Activated effector memory CD4-positive, alpha-beta T cell treated with anti-CD3 and anti-CD28 coated beads, Interleukin-2, amount 50 U/mL, for 16 hours (primary cell): ENCODE measurements around the gene CFAP77.

Source experiments
- DNase-seq: peaks from one replicate; pipeline ENCODE4 v3.0.0-alpha.2; 2020

Gene CFAP77

GRCh38 chr9:132585954-132586829 lies 176.2 kb downstream of the CFAP77 start:
- DNase-seq = no peak

- DNase-seq = no peak
These were observed 177.0 kb downstream of the CFAP77 start for GRCh38 chr9:132586830-132587591.

GRCh38 chr9:132587592-132587955 lies 177.6 kb downstream of the CFAP77 start:
- DNase-seq = no peak

- DNase-seq = no peak
These were observed 178.1 kb downstream of the CFAP77 start for GRCh38 chr9:132588098-132588497.

GRCh38 chr9:132588501-132589147 lies 178.6 kb downstream of the CFAP77 start:
- no peak for DNase-seq

GRCh38 chr9:132589148-132590036 lies 179.4 kb downstream of the CFAP77 start:
- DNase-seq = no peak

GRCh38 chr9:132590037-132590317 lies 180.0 kb downstream of the CFAP77 start:
- DNase-seq = no peak

- no peak for DNase-seq
These were observed 180.5 kb downstream of the CFAP77 start for GRCh38 chr9:132590318-132591182.

GRCh38 chr9:132591244-132591643 lies 181.2 kb downstream of the CFAP77 start:
- no peak for DNase-seq

- DNase-seq = no peak
These were observed 181.8 kb downstream of the CFAP77 start for GRCh38 chr9:132591751-132592314.

GRCh38 chr9:132592451-132592850 lies 182.4 kb downstream of the CFAP77 start:
- no peak for DNase-seq

- DNase-seq = no peak
These were observed 184.4 kb downstream of the CFAP77 start for GRCh38 chr9:132594412-132594811.

- no peak for DNase-seq
These were observed 185.3 kb downstream of the CFAP77 start for GRCh38 chr9:132595319-132595718.

GRCh38 chr9:132596200-132596599 lies 186.2 kb downstream of the CFAP77 start:
- DNase-seq = no peak

- no peak for DNase-seq
These were observed 187.2 kb downstream of the CFAP77 start for GRCh38 chr9:132597073-132597775.

- DNase-seq = no peak
These were observed 190.4 kb downstream of the CFAP77 start for GRCh38 chr9:132600326-132600984.

- DNase-seq = no peak
These were observed 192.2 kb downstream of the CFAP77 start for GRCh38 chr9:132602207-132602606.

- DNase-seq = no peak
These were observed 195.4 kb downstream of the CFAP77 start for GRCh38 chr9:132605387-132605786.

GRCh38 chr9:132606066-132606465 lies 196.1 kb downstream of the CFAP77 start:
- no peak for DNase-seq

GRCh38 chr9:132609184-132609583 lies 199.2 kb downstream of the CFAP77 start:
- DNase-seq = no peak
